GM19193 (cell line): ENCODE measurements around the gene ITPK1.

Source experiments
- POLR2A ChIP-seq: IDR thresholded peaks from 4 replicates; pipeline ENCODE4 v1.6.1; 2011; ENCODE audit not compliant: insufficient read depth, insufficient read length; ENCODE audit errors: extremely low read depth

The ITPK1 gene

DNA sequence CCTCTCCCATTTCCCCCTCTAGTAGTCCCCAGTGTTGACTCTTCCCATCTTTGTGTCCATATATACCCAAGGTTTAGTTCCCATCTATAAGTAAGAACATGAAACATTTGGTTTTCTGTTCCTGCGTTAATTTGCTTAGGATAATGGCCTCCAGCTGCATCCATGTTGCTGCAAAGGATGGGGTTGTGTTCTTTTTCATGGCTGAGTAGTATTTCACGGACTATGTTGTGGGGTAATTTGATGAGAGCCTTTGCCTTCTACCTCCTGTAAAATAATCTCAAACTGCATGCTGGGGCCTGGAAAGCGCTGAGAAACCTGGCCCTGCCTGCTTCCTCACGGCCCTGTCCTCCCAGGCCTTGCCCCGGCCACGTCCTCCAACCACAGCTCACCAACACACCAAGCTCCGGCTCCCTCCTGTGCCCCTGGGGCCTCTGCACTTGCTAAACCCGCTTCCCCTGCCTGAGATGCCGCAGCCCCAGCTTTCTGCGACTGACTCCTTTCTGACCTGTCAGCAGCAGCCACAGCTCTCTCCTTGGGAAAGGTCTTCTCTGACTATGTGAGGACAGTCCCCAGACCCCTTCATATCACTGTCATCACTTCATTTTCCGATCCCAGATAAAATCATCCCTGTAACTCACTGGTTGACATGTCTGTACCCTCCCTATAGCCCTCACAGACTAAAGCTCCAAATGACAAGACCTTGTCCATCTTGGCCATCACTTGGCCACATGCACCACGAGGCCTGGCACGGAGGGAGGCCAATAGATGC, 19.8 kb downstream of the ITPK1 start:
- TF ChIP-seq POLR2A = no peak

DNA sequence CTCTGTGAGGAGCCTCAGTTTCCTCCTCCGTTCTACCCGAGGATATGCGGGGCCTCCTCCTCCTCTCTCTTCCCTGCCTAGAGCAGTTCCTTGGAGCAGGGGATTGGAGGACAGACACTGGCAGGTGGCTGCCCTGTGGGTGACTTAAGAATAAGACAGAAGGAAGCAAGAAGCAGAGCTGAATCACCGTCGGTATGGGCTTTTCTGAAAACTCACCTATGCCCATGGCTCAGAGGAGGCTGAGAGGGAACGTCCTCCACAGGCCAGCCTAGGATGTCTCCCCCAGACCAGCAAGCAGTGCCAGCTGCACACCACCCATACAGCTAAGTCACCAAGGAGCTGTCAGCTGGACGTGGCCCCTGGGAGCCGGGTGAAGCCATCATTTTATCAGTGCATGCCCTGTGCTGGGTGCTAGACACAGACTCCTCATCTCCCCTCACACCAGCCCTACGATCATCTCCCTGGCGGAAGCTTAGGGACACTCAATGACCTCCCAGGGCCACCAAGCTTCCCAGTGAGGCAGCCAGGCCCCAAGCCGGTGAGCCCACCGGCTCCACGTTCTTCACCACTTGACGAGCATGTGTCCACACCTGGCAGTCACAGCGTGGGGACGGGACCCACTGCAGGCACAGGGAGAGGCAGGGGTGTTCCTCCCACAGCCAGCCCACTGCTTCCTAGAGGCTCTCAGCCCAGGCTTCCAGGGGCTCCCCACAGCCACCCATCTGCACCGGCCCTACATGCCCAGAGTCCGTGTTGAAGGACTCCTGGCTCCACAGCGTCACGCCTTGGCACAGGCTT, 21.4 kb downstream of the ITPK1 start:
- no peak for TF ChIP-seq POLR2A

DNA sequence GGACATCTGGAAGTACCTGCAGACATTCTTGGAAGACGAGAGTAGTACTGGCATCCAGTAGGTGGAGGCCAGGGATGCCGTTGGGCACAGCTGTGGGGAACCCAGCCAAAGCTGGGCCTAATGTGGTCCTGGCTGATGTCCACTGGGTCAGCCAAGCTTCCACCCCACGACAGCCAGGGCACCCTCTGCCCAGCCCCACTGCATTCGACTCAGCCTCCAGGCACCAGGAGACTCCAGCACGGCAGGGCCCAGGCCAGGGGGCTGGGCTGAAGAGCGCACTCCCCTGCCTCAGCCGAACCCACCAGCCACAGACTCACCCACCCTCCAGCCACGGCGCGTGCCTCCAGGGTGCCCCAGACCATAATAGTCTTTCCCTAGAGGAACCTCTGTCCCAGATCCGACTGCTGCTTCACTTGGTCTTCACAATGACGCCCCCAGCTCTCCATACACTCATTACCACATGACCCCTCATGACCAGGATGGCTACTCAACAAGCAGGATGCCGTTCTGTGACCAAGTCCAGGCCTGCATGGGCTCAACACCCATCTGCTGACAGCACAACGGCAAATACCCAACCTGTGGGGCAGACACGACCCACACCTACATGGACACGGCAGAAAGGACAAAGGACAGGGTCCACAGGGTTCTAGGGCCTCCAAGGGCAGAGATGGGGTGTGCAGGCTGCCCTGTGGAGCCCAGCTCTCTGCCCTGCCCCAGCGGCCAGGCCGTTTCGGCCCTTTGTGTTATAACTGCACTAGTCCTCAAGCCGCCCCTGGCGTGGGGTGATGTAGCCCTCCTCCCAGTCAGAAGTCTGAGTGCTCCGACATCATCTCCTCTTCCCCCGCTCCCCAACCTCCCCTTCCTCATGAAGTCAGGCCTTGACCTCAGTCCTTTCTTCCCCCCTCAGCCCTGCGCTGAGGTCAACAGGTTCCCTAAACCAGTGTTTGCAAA, 22.8 kb downstream of the ITPK1 start:
- TF ChIP-seq POLR2A = no peak

DNA sequence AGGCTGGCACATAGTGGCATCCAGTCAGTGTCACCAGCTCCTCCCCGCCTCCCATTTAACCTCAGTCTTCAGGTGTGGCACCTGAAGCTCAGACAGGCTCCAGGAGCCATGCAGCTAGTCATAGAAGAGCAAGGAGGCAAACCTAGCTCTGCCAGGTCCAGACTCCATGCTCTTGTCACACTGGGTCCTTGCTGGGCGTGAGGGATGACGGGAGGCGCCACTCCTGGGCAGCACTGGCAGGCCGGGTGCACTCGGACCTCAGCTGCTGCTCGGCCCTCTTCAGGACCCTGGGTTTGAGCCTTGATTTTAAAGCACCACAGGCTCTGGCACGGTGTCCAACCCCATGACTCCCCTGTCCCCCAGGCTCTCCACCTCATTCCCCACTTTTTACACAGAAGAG, 24.1 kb downstream of the ITPK1 start:
- TF ChIP-seq POLR2A = no peak

DNA sequence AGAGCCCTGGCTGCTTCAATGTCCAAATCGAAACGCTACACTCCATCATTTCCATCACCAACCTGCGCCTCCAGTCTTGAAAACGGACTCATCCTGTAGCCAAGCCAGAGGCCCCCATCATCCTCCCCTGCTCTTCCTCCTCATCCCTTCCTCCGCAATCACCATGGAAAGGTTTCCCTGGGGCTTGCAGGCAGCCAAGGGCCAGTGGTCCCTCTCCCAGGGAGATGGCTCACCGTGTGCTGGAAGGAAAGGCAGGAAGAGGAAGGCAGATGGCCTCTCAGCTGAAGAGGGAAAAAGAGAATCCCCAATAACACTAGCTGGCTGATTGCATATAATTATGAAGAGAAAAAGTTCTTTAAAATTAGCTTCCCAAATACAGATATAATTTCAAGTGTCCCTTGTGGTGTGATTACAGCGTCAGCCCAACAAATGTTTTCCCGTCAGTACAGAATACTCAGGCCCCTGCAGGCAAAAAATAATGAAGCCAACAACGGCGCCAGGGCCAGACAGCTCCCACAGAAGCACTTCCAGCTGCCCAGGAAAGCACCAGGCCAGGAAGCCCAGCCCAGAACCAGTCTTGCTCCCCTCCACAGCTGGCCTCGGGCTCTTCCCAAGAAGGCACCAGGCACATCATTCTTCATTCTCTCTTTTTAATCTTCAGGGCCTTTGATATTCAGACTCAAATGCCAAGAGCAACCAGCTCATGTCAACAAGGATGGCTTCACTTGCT, 24.7 kb downstream of the ITPK1 start:
- TF ChIP-seq POLR2A = no peak

- no peak for TF ChIP-seq POLR2A
Measured at GRCh38 chr14:93089521-93090269, 26.0 kb downstream of the ITPK1 start.

DNA sequence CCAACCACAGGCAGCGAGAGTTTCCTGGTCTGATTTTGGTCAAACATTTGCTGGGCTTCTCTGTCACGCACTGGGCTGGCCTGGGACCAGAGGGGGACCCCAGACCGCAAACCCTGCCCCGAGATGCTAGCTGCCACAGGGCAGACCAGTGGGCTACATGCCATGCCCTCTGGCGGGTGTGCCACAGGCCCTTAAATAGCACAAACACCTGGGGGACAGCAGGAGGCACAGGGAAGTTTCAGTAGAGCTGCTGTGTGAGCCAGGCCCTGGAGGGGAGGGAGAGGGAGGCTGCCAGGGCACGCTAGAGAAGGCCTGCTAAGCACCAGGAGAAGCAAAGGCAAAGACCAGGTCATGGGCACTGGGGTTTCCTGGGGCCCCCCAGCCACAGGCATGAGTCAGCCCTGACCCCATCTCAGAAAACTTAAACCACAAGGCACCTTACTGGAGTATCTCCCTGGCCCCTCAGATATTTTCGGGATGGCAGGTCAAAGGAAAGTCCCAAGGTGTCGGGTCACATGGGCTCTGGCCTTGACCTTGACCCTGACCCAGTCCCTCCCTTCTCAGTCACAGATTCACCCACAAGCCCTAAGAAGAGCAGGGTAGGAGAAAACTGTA, 29.2 kb downstream of the ITPK1 start:
- TF ChIP-seq POLR2A = no peak

DNA sequence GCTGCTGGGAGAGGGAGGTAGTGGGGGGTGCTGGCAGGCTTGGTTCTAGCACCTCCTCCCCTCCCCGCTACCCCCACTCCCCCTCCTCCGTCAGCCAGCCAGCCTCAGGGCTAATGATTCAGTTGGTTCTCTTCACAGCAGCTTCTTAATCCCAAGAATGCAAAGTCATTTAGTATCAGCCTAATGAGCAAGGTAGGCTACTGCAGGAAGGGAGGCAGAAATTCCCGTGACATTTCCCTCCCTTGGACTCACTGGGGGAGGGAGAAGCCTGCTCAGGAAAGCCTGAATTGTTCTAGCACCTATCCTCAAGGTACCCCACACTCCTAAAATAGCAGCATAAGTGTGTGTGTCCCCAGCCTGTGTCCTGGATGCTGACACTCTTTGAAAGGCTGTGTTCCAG, 29.8 kb downstream of the ITPK1 start:
- TF ChIP-seq POLR2A = no peak

GRCh38 chr14:93084866-93085857, 30.6 kb downstream of the ITPK1 start:
- TF ChIP-seq POLR2A = no peak

DNA sequence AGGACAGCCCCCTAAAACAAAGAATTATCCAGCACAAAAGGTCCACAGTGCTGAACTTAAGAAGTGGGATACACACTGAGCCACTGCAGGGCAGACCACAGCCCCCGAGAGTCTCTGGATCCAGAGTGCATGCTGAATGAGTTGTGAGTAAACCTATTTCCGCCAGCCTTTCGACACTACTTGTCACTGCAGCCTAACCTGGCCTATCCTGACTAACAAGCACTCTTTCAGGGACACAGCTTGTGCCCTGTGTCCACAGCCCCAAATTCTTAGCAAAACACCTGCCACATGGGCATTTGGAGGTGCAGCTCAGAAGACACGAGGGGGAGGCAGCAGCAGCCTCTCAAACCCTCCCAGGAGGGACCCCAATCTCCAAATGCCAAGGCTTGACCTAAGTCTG, 31.3 kb downstream of the ITPK1 start:
- no peak for TF ChIP-seq POLR2A

GRCh38 chr14:93083917-93084316, 31.8 kb downstream of the ITPK1 start:
- TF ChIP-seq POLR2A = no peak

DNA sequence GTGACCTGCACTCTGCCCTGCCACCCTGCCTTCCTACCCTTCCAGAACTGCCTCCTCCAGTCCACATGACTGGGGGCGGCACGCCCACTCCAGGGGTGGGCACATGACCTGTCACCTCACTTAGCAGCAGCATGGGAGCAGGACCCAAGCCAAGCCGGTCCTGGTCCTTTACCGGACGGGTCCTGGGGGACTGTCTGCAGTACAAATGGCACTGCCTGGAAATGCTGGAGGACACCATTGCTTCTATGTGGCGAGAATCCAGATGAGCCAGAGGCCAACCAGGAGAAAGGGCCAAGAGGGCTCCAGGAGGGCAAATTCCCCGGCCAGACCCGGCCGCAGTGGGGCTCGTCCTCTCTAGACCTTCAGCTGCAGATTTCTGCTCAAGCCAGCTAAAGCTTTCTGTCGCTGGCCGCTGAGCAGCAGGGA, 33.1 kb downstream of the ITPK1 start:
- no peak for TF ChIP-seq POLR2A
